Activated naive CD8-positive, alpha-beta T cell treated with anti-CD3 and anti-CD28 coated beads, Interleukin-2, amount 50 U/mL, for 24 hours (primary cell): ENCODE results near the gene LRP1.

Experiments
- ATAC-seq: fragments of 150-1000 bp; cut with Tn5 transposase; one replicate; pipeline ENCODE4 v1.10.0; 2021
- DNase-seq: peaks from one replicate; pipeline ENCODE4 v3.0.0; 2021
- H3K27ac Mint-ChIP-seq: one replicate; pipeline ENCODE4 v1.8.0; 2021; ENCODE audit warnings: mild to moderate bottlenecking, mixed read lengths
- H3K27me3 Mint-ChIP-seq: one replicate; pipeline ENCODE4 v1.8.0; 2021; ENCODE audit warnings: mixed read lengths
- H3K36me3 Mint-ChIP-seq: one replicate; pipeline ENCODE4 v1.8.0; 2021; ENCODE audit warnings: low read depth, mixed read lengths
- H3K4me1 Mint-ChIP-seq: one replicate; pipeline ENCODE4 v1.8.0; 2021; ENCODE audit warnings: mixed read lengths
- H3K4me3 Mint-ChIP-seq: one replicate; pipeline ENCODE4 v1.8.0; 2021; ENCODE audit warnings: mild to moderate bottlenecking, moderate library complexity, mixed read lengths
- H3K9me3 Mint-ChIP-seq: one replicate; pipeline ENCODE4 v1.8.0; 2021; ENCODE audit warnings: mixed read lengths

The LRP1 gene

GRCh38 chr12:57219993-57220754, 91.9 kb downstream of the LRP1 start:
- H3K36me3 Mint-ChIP-seq, result no peaks in the 10 kb centered on the region
- H3K9me3 Mint-ChIP-seq, result no peaks in the 10 kb centered on the region
- no peak for ATAC-seq
- no peak for DNase-seq
- H3K4me3 Mint-ChIP-seq, result no peak overlapping the region
- peaks cover 83% of the 10 kb centered on the region for H3K27me3 Mint-ChIP-seq
- H3K4me1 Mint-ChIP-seq, result peaks cover 47% of the 10 kb centered on the region
- H3K27ac Mint-ChIP-seq, result no peak overlapping the region

DNA sequence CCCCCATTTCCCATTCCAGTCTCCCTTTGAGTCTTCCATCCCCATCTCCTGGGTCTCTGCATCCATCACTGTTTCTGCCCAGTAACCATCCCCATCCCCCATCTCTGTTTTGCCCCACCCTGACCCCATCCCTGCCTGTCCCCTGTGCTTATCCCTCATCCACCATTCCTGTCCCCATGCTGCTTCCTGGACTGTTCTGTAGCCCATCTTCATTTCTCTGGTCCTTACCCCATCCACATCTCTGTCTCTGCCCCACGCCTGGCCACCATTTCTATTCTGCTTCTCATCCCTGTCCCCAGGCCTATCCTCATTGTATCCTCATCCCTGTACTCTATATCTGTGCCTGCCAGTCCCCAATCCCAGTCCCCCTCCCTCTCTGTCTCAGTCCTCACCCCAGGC, 92.5 kb downstream of the LRP1 start:
- no peak overlapping the region for H3K27ac Mint-ChIP-seq
- H3K9me3 Mint-ChIP-seq, result no peaks in the 10 kb centered on the region
- H3K4me3 Mint-ChIP-seq, result no peak overlapping the region
- peaks cover 82% of the 10 kb centered on the region for H3K27me3 Mint-ChIP-seq
- ATAC-seq (no peak), DNase-seq (no peak)
- no peaks in the 10 kb centered on the region for H3K36me3 Mint-ChIP-seq
- peaks cover 46% of the 10 kb centered on the region for H3K4me1 Mint-ChIP-seq

DNA sequence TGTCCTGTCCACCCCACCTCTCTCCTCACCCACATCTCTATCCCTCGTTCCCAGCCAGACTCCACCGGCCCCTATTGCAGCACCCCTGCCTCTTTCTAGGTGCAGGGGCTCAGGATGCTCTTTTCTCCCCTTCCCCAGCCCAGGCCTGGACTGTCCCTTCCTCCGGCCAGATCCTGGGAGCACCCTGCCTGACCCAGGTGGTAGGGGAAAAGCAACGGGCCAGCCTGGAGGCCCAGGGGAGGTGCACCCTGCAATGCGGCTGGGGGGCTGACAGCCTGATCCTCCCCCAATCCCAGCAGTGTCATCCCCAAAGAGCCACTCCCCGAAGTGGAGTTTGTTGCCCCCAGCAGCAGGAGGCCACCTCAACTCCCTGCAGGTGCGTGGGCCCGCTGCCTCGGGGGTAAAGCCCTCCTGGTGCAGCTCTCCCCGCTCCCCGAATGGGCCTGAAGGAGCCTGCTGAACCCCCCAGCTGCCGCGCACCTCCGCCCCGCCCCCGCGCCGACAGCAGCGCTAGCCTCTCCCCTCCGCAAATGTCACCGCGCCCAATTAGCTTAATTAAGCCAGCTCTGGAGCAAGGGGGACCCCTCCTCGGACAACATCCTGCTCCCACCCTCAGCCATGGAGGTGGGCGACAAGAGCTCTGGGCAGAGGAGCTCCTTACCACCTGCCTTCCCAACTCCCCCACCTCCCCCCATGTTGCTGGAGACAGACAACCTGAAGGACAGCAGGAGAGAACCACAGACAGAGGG, 93.1 kb downstream of the LRP1 start:
- peaks cover 49% of the 10 kb centered on the region for H3K4me1 Mint-ChIP-seq
- no peak overlapping the region for H3K27ac Mint-ChIP-seq
- no peaks in the 10 kb centered on the region for H3K36me3 Mint-ChIP-seq
- no peak for DNase-seq
- no peak overlapping the region for H3K4me3 Mint-ChIP-seq
- H3K27me3 Mint-ChIP-seq, result peaks cover 83% of the 10 kb centered on the region
- H3K9me3 Mint-ChIP-seq, result no peaks in the 10 kb centered on the region
- ATAC-seq, result no peak

- peak overlapping the region; percentile 3 for H3K27ac Mint-ChIP-seq
- DNase-seq (no peak), ATAC-seq (no peak)
- H3K9me3 Mint-ChIP-seq, result no peaks in the 10 kb centered on the region
- H3K4me1 Mint-ChIP-seq, result peaks cover 54% of the 10 kb centered on the region
- no peaks in the 10 kb centered on the region for H3K36me3 Mint-ChIP-seq
- peak overlapping the region; percentile 5 for H3K4me3 Mint-ChIP-seq
- peaks cover 87% of the 10 kb centered on the region for H3K27me3 Mint-ChIP-seq
Measured at GRCh38 chr12:57222286-57223190, 94.3 kb downstream of the LRP1 start.

GRCh38 chr12:57223191-57224165, 95.2 kb downstream of the LRP1 start:
- DNase-seq (no peak), ATAC-seq (peak; percentile 69)
- Mint-ChIP-seq H3K4me3 (peak overlapping the region; percentile 5), H3K36me3 (no peaks in the 10 kb centered on the region), H3K9me3 (no peaks in the 10 kb centered on the region), H3K27ac (peak overlapping the region; percentile 3), H3K27me3 (peaks cover 81% of the 10 kb centered on the region), H3K4me1 (peaks cover 54% of the 10 kb centered on the region)

DNA sequence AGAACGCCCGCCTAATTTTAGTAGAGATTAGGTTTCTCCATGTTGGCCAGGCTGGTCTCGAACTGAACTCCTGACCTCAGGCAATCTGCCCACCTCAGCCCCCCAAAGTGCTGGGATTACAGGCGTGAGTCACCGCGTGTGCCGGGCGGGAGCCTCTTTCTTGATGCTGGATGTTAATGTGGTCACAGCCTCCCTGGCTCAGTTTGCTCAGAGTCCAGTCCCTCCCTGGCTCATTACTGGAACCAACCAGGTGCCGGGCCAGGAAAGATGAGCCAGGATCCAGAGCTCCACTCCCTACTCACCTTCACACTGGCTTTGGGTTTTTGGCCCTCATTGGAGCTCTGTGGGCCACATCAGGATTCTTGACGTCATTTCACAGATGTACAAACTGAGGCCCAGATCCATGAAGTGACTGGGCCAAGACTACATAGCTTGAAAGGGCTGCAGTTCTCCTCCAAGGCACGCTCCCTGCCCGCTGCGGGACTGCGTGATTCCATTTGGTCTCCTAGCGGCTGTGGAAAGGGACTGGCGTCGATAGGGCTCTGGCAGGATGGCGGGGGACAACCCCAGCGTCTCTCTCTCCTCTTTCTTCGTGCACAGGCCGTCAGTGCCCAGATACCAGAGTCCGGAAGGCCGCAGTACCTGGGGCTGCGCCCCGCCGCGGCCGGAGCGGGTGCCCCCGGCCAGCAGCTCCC, 96.1 kb downstream of the LRP1 start:
- Mint-ChIP-seq H3K9me3 (no peaks in the 10 kb centered on the region), H3K4me1 (peaks cover 63% of the 10 kb centered on the region), H3K4me3 (no peak overlapping the region), H3K27ac (no peak overlapping the region), H3K27me3 (peaks cover 72% of the 10 kb centered on the region), H3K36me3 (no peaks in the 10 kb centered on the region)
- DNase-seq (no peak), ATAC-seq (no peak)

GRCh38 chr12:57224973-57225679, 96.8 kb downstream of the LRP1 start:
- peak; percentile 79 for DNase-seq
- Mint-ChIP-seq H3K9me3 (no peaks in the 10 kb centered on the region), H3K27me3 (peaks cover 67% of the 10 kb centered on the region), H3K36me3 (peaks cover 5% of the 10 kb centered on the region), H3K27ac (peak overlapping the region; percentile 52), H3K4me1 (peaks cover 63% of the 10 kb centered on the region), H3K4me3 (peak overlapping the region; percentile 43)
- ATAC-seq, result peak; percentile 48

DNA sequence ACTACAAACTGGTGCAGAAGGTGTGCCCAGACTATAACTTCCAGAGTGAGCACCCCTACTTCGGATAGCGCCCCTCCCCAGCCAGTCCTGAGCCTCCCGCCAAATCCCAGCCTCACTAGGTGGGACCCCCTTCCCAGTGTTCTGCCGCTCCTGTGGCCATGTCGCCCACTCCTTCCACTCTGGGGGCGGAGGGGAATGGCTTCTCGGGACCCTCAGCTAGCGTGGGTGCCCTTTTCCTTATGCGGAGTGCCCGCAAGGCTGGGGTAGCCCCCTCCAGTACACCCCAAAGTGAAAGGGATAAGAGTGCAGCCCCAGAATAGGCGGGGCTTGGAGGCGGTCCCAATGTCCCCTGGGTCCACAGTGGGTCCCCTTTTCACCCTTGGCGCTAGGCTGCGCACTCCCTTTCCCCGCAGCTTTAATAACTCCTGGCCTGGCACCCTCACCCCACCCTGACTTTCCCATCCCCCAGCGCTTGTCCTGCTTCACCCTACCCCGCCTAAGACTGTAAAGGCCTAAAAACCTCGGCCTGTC, 97.5 kb downstream of the LRP1 start:
- peaks cover 63% of the 10 kb centered on the region for H3K27me3 Mint-ChIP-seq
- peaks cover 12% of the 10 kb centered on the region for H3K36me3 Mint-ChIP-seq
- H3K4me1 Mint-ChIP-seq, result peaks cover 67% of the 10 kb centered on the region
- H3K27ac Mint-ChIP-seq, result peak overlapping the region; percentile 52
- peak overlapping the region; percentile 17 for H3K4me3 Mint-ChIP-seq
- DNase-seq (no peak), ATAC-seq (no peak)
- H3K9me3 Mint-ChIP-seq, result no peaks in the 10 kb centered on the region

GRCh38 chr12:57226588-57227314, 98.5 kb downstream of the LRP1 start:
- H3K9me3 Mint-ChIP-seq, result no peaks in the 10 kb centered on the region
- H3K4me3 Mint-ChIP-seq, result peak overlapping the region; percentile 74
- no peak for DNase-seq
- peaks cover 71% of the 10 kb centered on the region for H3K4me1 Mint-ChIP-seq
- no peak for ATAC-seq
- H3K36me3 Mint-ChIP-seq, result peaks cover 20% of the 10 kb centered on the region
- H3K27me3 Mint-ChIP-seq, result peaks cover 53% of the 10 kb centered on the region
- H3K27ac Mint-ChIP-seq, result peak overlapping the region; percentile 22

DNA sequence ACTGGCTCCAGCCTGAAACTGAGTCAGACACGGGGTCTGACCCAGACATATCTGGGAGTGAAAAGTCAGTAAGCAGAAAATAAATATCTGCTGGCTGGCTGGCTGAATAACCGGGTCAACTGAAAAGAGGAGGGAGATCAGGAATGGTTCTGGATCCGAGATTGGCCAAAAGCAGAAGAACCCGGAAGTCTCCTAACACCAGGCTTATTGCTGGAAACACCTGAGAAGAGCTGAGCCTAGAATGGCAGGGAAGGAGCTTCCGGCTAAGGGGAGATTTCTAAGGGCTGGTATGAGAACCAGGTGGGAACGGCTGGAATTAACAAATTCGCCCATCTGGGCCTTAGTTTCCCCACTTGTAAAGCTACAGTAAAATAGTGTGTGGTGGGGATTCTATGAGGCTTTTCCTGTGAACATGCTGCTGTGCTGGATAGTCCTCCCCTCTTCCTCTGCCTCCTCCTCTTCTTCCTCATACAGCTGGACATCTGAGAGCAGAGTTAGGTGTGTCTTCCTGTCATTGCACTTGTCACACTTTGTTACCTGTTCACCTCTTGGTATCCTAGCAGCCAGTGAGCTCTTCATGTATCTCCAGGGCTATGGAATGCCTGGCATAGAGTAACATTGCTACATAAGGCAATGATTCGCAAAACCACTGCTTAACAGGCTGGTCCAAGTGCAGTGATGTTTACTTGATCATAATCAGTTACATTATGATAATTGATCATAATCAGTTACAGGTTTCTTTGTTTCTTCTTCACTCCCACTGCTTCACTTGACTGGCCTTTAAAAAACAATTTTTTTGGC, 99.2 kb downstream of the LRP1 start:
- Mint-ChIP-seq H3K36me3 (peaks cover 28% of the 10 kb centered on the region), H3K9me3 (no peaks in the 10 kb centered on the region), H3K4me3 (peak overlapping the region; percentile 15), H3K27ac (peak overlapping the region; percentile 46), H3K4me1 (peaks cover 72% of the 10 kb centered on the region), H3K27me3 (peaks cover 46% of the 10 kb centered on the region)
- DNase-seq (no peak), ATAC-seq (no peak)

- H3K27me3 Mint-ChIP-seq, result peaks cover 30% of the 10 kb centered on the region
- H3K36me3 Mint-ChIP-seq, result peaks cover 43% of the 10 kb centered on the region
- peak overlapping the region; percentile 96 for H3K4me3 Mint-ChIP-seq
- peak overlapping the region; percentile 98 for H3K27ac Mint-ChIP-seq
- peak; percentile 23 for ATAC-seq
- H3K4me1 Mint-ChIP-seq, result peaks cover 73% of the 10 kb centered on the region
- no peaks in the 10 kb centered on the region for H3K9me3 Mint-ChIP-seq
- peak; percentile 30 for DNase-seq
Measured at GRCh38 chr12:57229046-57229633, 100.9 kb downstream of the LRP1 start.
